GM12874 (cell line): Measurements from ENCODE around the gene ACOXL.

ENCODE experiments used
- CTCF ChIP-seq: IDR thresholded peaks from 2 replicates; pipeline ENCODE4 v1.5.1; 2011; ENCODE audit warnings: low read depth, mild to moderate bottlenecking, control low read depth, low read length, moderate library complexity; ENCODE audit not compliant: insufficient read depth

Gene ACOXL

GRCh38 chr2:110707386-110707965 lies 24.9 kb upstream of the ACOXL start:
- no peak for TF ChIP-seq CTCF

- TF ChIP-seq CTCF, result no peak
These were observed 23.9 kb upstream of the ACOXL start for GRCh38 chr2:110708455-110708854.

GRCh38 chr2:110712737-110713136 lies 19.6 kb upstream of the ACOXL start:
- TF ChIP-seq CTCF, result no peak

GRCh38 chr2:110713513-110714362 lies 18.6 kb upstream of the ACOXL start:
- TF ChIP-seq CTCF, result no peak

- no peak for TF ChIP-seq CTCF
These were observed 17.7 kb upstream of the ACOXL start for GRCh38 chr2:110714452-110715224.

GRCh38 chr2:110716959-110717645 lies 15.3 kb upstream of the ACOXL start:
- no peak for TF ChIP-seq CTCF

GRCh38 chr2:110717734-110718133 lies 14.6 kb upstream of the ACOXL start:
- TF ChIP-seq CTCF, result no peak
